Gastrocnemius medialis (tissue), 4 donors: ENCODE measurements around the gene CASTOR1.

Source experiments
- POLR2A ChIP-seq, 2 donors: fragments of 450-650 bp; IDR thresholded peaks; one replicate each; pipeline ENCODE4 v1.6.1; 2017; ENCODE audit warnings: antibody characterized with exemption in 2 of 2, mild to moderate bottlenecking in 2 of 2, moderate library complexity in 2 of 2
- TF ChIP-seq, protein P1 (sequence below), 5 experiments: fragments of 450-650 bp in 3 of 5; fragments of 200-600 bp in 2 of 5; sonication (generic) in 2 of 5; IDR thresholded peaks in 4 of 5; conservative IDR thresholded peaks in 1 of 5; 1 replicate in 4 of 5; 2 replicates in 1 of 5; pipeline ENCODE4 v1.5.1; 2016 to 2019; ENCODE audit warnings: antibody characterized with exemption in 5 of 5, mild to moderate bottlenecking in 3 of 5, moderate library complexity in 3 of 5

DNA sequence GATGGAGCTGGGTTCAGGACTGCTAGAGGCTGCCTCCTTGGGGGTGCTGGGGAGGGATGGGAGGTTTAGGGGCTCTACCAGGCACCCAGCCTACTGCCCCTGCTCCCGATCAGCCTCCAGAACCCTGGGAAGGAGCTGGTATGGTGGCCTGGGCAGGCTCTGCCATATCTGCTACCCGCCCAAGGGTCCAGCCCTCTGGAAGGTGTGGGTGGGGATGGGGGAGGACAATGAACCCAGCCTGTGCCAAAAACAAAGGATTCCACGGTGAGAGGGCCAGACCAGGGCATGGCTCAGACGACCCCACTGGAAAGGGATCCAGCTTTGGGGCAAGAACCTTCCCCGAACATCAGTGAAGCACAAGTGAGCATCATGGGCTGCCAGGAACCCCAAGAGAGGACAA is 3.0 kb downstream of the CASTOR1 start:
- TF ChIP-seq POLR2A (IDR thresholded peaks at IDR 0.05) = no peak
- TF ChIP-seq, protein P1, sequence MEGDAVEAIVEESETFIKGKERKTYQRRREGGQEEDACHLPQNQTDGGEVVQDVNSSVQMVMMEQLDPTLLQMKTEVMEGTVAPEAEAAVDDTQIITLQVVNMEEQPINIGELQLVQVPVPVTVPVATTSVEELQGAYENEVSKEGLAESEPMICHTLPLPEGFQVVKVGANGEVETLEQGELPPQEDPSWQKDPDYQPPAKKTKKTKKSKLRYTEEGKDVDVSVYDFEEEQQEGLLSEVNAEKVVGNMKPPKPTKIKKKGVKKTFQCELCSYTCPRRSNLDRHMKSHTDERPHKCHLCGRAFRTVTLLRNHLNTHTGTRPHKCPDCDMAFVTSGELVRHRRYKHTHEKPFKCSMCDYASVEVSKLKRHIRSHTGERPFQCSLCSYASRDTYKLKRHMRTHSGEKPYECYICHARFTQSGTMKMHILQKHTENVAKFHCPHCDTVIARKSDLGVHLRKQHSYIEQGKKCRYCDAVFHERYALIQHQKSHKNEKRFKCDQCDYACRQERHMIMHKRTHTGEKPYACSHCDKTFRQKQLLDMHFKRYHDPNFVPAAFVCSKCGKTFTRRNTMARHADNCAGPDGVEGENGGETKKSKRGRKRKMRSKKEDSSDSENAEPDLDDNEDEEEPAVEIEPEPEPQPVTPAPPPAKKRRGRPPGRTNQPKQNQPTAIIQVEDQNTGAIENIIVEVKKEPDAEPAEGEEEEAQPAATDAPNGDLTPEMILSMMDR (IDR thresholded peaks at IDR 0.05 in 4 of 5, conservative IDR thresholded peaks at IDR 0.05 in 1 of 5) = no peak
